HEK293 (cell line): ENCODE data around the gene TARS2.

Source experiments
- BCL11A ChIP-seq: fragments of 450-650 bp; formaldehyde crosslinking; IDR thresholded peaks from 2 replicates; pipeline ENCODE4 v1.5.1; 2016; ENCODE audit warnings: low read depth, missing biosample characterization, missing genetic modification characterization
- EGR2 ChIP-seq: fragments of 450-650 bp; formaldehyde crosslinking; IDR thresholded peaks from 2 replicates; pipeline ENCODE4 v1.5.1; 2016; ENCODE audit warnings: low read depth, missing biosample characterization, missing genetic modification characterization
- KLF17 ChIP-seq: fragments of 450-650 bp; formaldehyde crosslinking; IDR thresholded peaks from 2 replicates; pipeline ENCODE4 v1.5.1; 2016; ENCODE audit warnings: missing biosample characterization, missing genetic modification characterization
- PRDM4 ChIP-seq: fragments of 450-650 bp; formaldehyde crosslinking; IDR thresholded peaks from 2 replicates; pipeline ENCODE4 v1.5.1; 2017; ENCODE audit warnings: missing biosample characterization, missing genetic modification characterization
- PRDM6 ChIP-seq: fragments of 450-650 bp; formaldehyde crosslinking; IDR thresholded peaks from 2 replicates; pipeline ENCODE4 v1.5.1; 2017; ENCODE audit warnings: missing biosample characterization, missing genetic modification characterization
- REST ChIP-seq: fragments of 450-650 bp; formaldehyde crosslinking; IDR thresholded peaks from 2 replicates; pipeline ENCODE4 v1.5.1; 2016; ENCODE audit warnings: missing biosample characterization, missing genetic modification characterization
- SETDB1 ChIP-seq: IDR thresholded peaks from one replicate; pipeline ENCODE4 v1.6.1; 2017; ENCODE audit warnings: mild to moderate bottlenecking, low read length, moderate library complexity, mixed read lengths; ENCODE audit not compliant: insufficient read length
- TRIM28 ChIP-seq: IDR thresholded peaks from 2 replicates; pipeline ENCODE4 v1.6.1; 2011; ENCODE audit warnings: low read length, control low read depth, borderline replicate concordance
- ZBTB17 ChIP-seq: fragments of 450-650 bp; formaldehyde crosslinking; IDR thresholded peaks from 2 replicates; pipeline ENCODE4 v1.5.1; 2016; ENCODE audit warnings: missing biosample characterization, missing genetic modification characterization
- ZBTB20 ChIP-seq: fragments of 450-650 bp; formaldehyde crosslinking; IDR thresholded peaks from 2 replicates; pipeline ENCODE4 v1.5.1; 2016; ENCODE audit warnings: missing biosample characterization, missing genetic modification characterization
- ZBTB48 ChIP-seq: fragments of 450-650 bp; formaldehyde crosslinking; IDR thresholded peaks from 2 replicates; pipeline ENCODE4 v1.5.1; 2016; ENCODE audit warnings: missing biosample characterization, missing genetic modification characterization
- ZEB2 ChIP-seq: fragments of 450-650 bp; formaldehyde crosslinking; IDR thresholded peaks from 2 replicates; pipeline ENCODE4 v1.5.1; 2016; ENCODE audit warnings: missing biosample characterization, missing genetic modification characterization
- ZFP69B ChIP-seq: fragments of 450-650 bp; formaldehyde crosslinking; IDR thresholded peaks from 2 replicates; pipeline ENCODE4 v1.5.1; 2016; ENCODE audit warnings: missing biosample characterization, missing genetic modification characterization
- ZNF16 ChIP-seq: fragments of 450-650 bp; formaldehyde crosslinking; IDR thresholded peaks from 2 replicates; pipeline ENCODE4 v1.5.1; 2016; ENCODE audit warnings: low read depth, missing biosample characterization, missing genetic modification characterization
- ZNF2 ChIP-seq: fragments of 450-650 bp; formaldehyde crosslinking; IDR thresholded peaks from 2 replicates; pipeline ENCODE4 v1.5.1; 2016; ENCODE audit warnings: missing biosample characterization, missing genetic modification characterization
- ZNF214 ChIP-seq: fragments of 450-650 bp; formaldehyde crosslinking; IDR thresholded peaks from 2 replicates; pipeline ENCODE4 v1.5.1; 2017; ENCODE audit warnings: missing biosample characterization, mild to moderate bottlenecking, missing genetic modification characterization, borderline replicate concordance
- ZNF23 ChIP-seq: fragments of 450-650 bp; formaldehyde crosslinking; IDR thresholded peaks from 2 replicates; pipeline ENCODE4 v1.5.1; 2016; ENCODE audit warnings: missing biosample characterization, missing genetic modification characterization, borderline replicate concordance
- ZNF302 ChIP-seq: fragments of 450-650 bp; formaldehyde crosslinking; IDR thresholded peaks from 2 replicates; pipeline ENCODE4 v1.5.1; 2016; ENCODE audit warnings: missing biosample characterization, missing genetic modification characterization, low read depth
- ZNF324 ChIP-seq: fragments of 450-650 bp; formaldehyde crosslinking; IDR thresholded peaks from 2 replicates; pipeline ENCODE4 v1.5.1; 2016; ENCODE audit warnings: missing biosample characterization, missing genetic modification characterization
- ZNF391 ChIP-seq: fragments of 450-650 bp; formaldehyde crosslinking; IDR thresholded peaks from 2 replicates; pipeline ENCODE4 v1.5.1; 2016; ENCODE audit warnings: low read depth, missing biosample characterization, missing genetic modification characterization, borderline replicate concordance
- ZNF548 ChIP-seq: fragments of 450-650 bp; formaldehyde crosslinking; IDR thresholded peaks from 2 replicates; pipeline ENCODE4 v1.5.1; 2016; ENCODE audit warnings: missing biosample characterization, missing genetic modification characterization
- ZNF623 ChIP-seq: fragments of 450-650 bp; formaldehyde crosslinking; IDR thresholded peaks from 2 replicates; pipeline ENCODE4 v1.5.1; 2016; ENCODE audit warnings: missing biosample characterization, missing genetic modification characterization
- ZNF624 ChIP-seq: fragments of 450-650 bp; formaldehyde crosslinking; IDR thresholded peaks from 2 replicates; pipeline ENCODE4 v1.5.1; 2017; ENCODE audit warnings: missing biosample characterization, missing genetic modification characterization
- ZNF660 ChIP-seq: fragments of 450-650 bp; IDR thresholded peaks from 2 replicates; pipeline ENCODE4 v1.5.1; 2018; ENCODE audit warnings: missing biosample characterization, mild to moderate bottlenecking, missing genetic modification characterization
- ZNF76 ChIP-seq: fragments of 450-650 bp; formaldehyde crosslinking; IDR thresholded peaks from 2 replicates; pipeline ENCODE4; 2016; ENCODE audit warnings: low read depth, missing biosample characterization, missing genetic modification characterization, borderline replicate concordance
- ZNF830 ChIP-seq: fragments of 450-650 bp; IDR thresholded peaks from 2 replicates; pipeline ENCODE4 v1.5.0; 2018; ENCODE audit warnings: missing biosample characterization, missing genetic modification characterization, low read depth, mild to moderate bottlenecking, moderate library complexity
- TF ChIP-seq, protein P1 (sequence below): fragments of 450-650 bp; formaldehyde crosslinking; IDR thresholded peaks from 2 replicates; pipeline ENCODE4 v1.5.1; 2016; ENCODE audit warnings: missing biosample characterization, missing genetic modification characterization
- TF ChIP-seq, protein P2 (sequence below): fragments of 450-650 bp; formaldehyde crosslinking; IDR thresholded peaks from 2 replicates; pipeline ENCODE4 v1.5.1; 2016; ENCODE audit warnings: missing biosample characterization, missing genetic modification characterization

TARS2 gene

DNA sequence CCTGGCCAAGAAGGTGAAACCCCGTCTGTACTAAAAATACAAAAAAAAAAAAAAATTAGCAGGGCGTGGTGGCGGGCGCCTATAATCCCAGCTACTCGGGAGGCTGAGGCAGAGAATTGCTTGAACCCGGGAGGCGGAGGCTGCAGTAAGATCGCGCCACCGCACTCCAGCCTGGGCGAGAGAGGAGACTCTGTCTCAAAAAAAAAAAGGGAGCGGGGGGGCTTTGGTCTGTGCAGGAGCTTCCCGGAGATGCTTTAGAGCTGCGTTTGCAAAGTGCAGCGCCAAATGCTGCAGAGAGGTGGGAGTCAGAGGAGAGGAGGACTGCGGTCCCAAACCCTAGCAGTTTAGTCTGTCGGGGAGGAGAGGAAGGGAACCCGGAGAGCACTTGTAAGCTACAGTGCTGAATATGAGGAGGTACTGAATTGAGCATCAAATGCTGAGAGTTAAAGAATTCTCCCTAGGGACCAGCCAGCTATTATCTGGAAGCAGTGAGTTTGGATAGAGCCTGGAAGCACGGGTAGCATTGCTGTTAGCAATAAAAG is 28.9 kb downstream of the TARS2 start (continued):
- TF ChIP-seq SETDB1 (no peak), PRDM4 (tag by site-specific recombination) (no peak), ZNF302 (tag by site-specific recombination) (no peak), ZNF16 (tag by site-specific recombination) (no peak), ZEB2 (tag by site-specific recombination) (no peak), ZNF660 (tag by site-specific recombination) (no peak), ZNF214 (tag by site-specific recombination) (no peak), KLF17 (tag by site-specific recombination) (no peak), ZNF624 (tag by site-specific recombination) (no peak), ZBTB20 (tag by site-specific recombination) (peak; percentile 8; the same call in 1 of the 2 replicates), ZNF623 (tag by site-specific recombination) (peak; percentile 35; the same call in 1 of the 2 replicates), BCL11A (tag by site-specific recombination) (no peak; the same call in 1 of the 2 replicates), ZNF23 (no peak), ZNF391 (no peak), ZNF76 (tag by site-specific recombination) (no peak; the same call in 1 of the 2 replicates), EGR2 (tag by site-specific recombination) (no peak; the same call in 1 of the 2 replicates), ZNF830 (no peak), ZNF324 (tag by site-specific recombination) (no peak; the same call in 1 of the 2 replicates), PRDM6 (no peak), ZNF548 (tag by site-specific recombination) (no peak), TRIM28 (no peak), ZBTB17 (tag by site-specific recombination) (peak; percentile 58), REST (tag by site-specific recombination) (0 out of 2 replicates have a peak, but pooled peaks have one; percentile 28), ZFP69B (peak; percentile 5; the same call in 1 of the 2 replicates), ZNF2 (no peak), ZBTB48 (tag by site-specific recombination) (0 out of 2 replicates have a peak, but pooled peaks have one; percentile 27)
- TF ChIP-seq, protein P1, sequence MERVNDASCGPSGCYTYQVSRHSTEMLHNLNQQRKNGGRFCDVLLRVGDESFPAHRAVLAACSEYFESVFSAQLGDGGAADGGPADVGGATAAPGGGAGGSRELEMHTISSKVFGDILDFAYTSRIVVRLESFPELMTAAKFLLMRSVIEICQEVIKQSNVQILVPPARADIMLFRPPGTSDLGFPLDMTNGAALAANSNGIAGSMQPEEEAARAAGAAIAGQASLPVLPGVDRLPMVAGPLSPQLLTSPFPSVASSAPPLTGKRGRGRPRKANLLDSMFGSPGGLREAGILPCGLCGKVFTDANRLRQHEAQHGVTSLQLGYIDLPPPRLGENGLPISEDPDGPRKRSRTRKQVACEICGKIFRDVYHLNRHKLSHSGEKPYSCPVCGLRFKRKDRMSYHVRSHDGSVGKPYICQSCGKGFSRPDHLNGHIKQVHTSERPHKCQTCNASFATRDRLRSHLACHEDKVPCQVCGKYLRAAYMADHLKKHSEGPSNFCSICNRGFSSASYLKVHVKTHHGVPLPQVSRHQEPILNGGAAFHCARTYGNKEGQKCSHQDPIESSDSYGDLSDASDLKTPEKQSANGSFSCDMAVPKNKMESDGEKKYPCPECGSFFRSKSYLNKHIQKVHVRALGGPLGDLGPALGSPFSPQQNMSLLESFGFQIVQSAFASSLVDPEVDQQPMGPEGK (tag by site-specific recombination): no peak
- TF ChIP-seq, protein P2, sequence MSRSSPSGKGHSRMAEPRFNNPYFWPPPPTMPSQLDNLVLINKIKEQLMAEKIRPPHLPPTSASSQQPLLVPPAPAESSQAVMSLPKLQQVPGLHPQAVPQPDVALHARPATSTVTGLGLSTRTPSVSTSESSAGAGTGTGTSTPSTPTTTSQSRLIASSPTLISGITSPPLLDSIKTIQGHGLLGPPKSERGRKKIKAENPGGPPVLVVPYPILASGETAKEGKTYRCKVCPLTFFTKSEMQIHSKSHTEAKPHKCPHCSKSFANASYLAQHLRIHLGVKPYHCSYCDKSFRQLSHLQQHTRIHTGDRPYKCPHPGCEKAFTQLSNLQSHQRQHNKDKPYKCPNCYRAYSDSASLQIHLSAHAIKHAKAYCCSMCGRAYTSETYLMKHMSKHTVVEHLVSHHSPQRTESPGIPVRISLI (tag by site-specific recombination): peak; percentile 75
